Adipocyte (in vitro differentiated cells): ENCODE results near the gene PDZK1IP1.

Experiments used
- DNase-seq: peaks from one replicate; pipeline ENCODE4 v3.0.0-alpha.2; 2015; ENCODE audit warnings: low read depth
- H3K27me3 ChIP-seq: replicated peaks from 2 replicates; pipeline ENCODE4 v1.7.0; 2013; ENCODE audit warnings: mild to moderate bottlenecking, low read length, moderate library complexity; ENCODE audit not compliant: control insufficient read depth, insufficient read depth
- H3K36me3 ChIP-seq: 2 replicates; pipeline ENCODE4 v1.7.0; 2013; ENCODE audit warnings: low read length, mild to moderate bottlenecking, moderate library complexity; ENCODE audit not compliant: control insufficient read depth, insufficient read depth, severe bottlenecking
- H3K4me1 ChIP-seq: 2 replicates; pipeline ENCODE4 v1.7.0; 2013; ENCODE audit warnings: mild to moderate bottlenecking, low read length, moderate library complexity; ENCODE audit not compliant: control insufficient read depth, insufficient read depth
- H3K4me3 ChIP-seq: 2 replicates; pipeline ENCODE4 v1.7.0; 2013; ENCODE audit warnings: mild to moderate bottlenecking, low read length, moderate library complexity
- H3K9ac ChIP-seq: 2 replicates; pipeline ENCODE4 v1.7.0; 2013; ENCODE audit warnings: mild to moderate bottlenecking, low read length, moderate library complexity
- H3K9me3 ChIP-seq: 2 replicates; pipeline ENCODE4 v1.7.0; 2013; ENCODE audit warnings: mild to moderate bottlenecking, low read length, moderate library complexity; ENCODE audit not compliant: control insufficient read depth

Gene PDZK1IP1

GRCh38 chr1:47184090-47184821 is 5.6 kb downstream of the PDZK1IP1 start:
- Histone ChIP-seq H3K27me3 (peaks cover 39% of the 10 kb centered on the region), H3K4me3 (no peak overlapping the region), H3K9ac (no peak overlapping the region), H3K4me1 (peaks cover 10% of the 10 kb centered on the region), H3K36me3 (no peaks in the 10 kb centered on the region), H3K9me3 (no peaks in the 10 kb centered on the region)
- no peak for DNase-seq

- DNase-seq, result no peak
- H3K27me3 ChIP-seq, result peaks cover 39% of the 10 kb centered on the region
- no peaks in the 10 kb centered on the region for H3K9me3 ChIP-seq
- no peaks in the 10 kb centered on the region for H3K36me3 ChIP-seq
- H3K4me3 ChIP-seq, result no peak overlapping the region
- peaks cover 14% of the 10 kb centered on the region for H3K4me1 ChIP-seq
- H3K9ac ChIP-seq, result no peak overlapping the region
Observed at GRCh38 chr1:47183308-47184089, 6.3 kb downstream of the PDZK1IP1 start.

GRCh38 chr1:47182676-47183235 is 7.1 kb downstream of the PDZK1IP1 start:
- Histone ChIP-seq H3K9me3 (no peaks in the 10 kb centered on the region), H3K4me1 (peaks cover 15% of the 10 kb centered on the region), H3K9ac (no peak overlapping the region), H3K27me3 (peaks cover 39% of the 10 kb centered on the region), H3K4me3 (no peak overlapping the region), H3K36me3 (no peaks in the 10 kb centered on the region)
- no peak for DNase-seq

- DNase-seq, result no peak
Observed at GRCh38 chr1:47181955-47182675, 7.7 kb downstream of the PDZK1IP1 start.

GRCh38 chr1:47181095-47181954 is 8.5 kb downstream of the PDZK1IP1 start:
- H3K36me3 ChIP-seq, result no peaks in the 10 kb centered on the region
- no peak overlapping the region for H3K4me3 ChIP-seq
- no peaks in the 10 kb centered on the region for H3K9me3 ChIP-seq
- no peak overlapping the region for H3K9ac ChIP-seq
- peaks cover 39% of the 10 kb centered on the region for H3K27me3 ChIP-seq
- no peak for DNase-seq
- peaks cover 15% of the 10 kb centered on the region for H3K4me1 ChIP-seq

More at GRCh38 chr1:47181955-47182675, 7.7 kb downstream of the PDZK1IP1 start:
- Histone ChIP-seq H3K4me3 (no peak overlapping the region), H3K4me1 (peaks cover 15% of the 10 kb centered on the region), H3K27me3 (peaks cover 39% of the 10 kb centered on the region), H3K36me3 (no peaks in the 10 kb centered on the region), H3K9me3 (no peaks in the 10 kb centered on the region), H3K9ac (no peak overlapping the region)

GRCh38 chr1:47180603-47181094 is 9.2 kb downstream of the PDZK1IP1 start:
- Histone ChIP-seq H3K36me3 (no peaks in the 10 kb centered on the region), H3K27me3 (peaks cover 39% of the 10 kb centered on the region), H3K4me3 (no peak overlapping the region), H3K9me3 (no peaks in the 10 kb centered on the region), H3K9ac (no peak overlapping the region), H3K4me1 (peaks cover 15% of the 10 kb centered on the region)
- no peak for DNase-seq

- peak overlapping the region; percentile 75 for H3K4me3 ChIP-seq
- no peak for DNase-seq
- peaks cover 15% of the 10 kb centered on the region for H3K4me1 ChIP-seq
- H3K27me3 ChIP-seq, result peaks cover 39% of the 10 kb centered on the region
- no peaks in the 10 kb centered on the region for H3K36me3 ChIP-seq
- H3K9ac ChIP-seq, result no peak overlapping the region
- H3K9me3 ChIP-seq, result no peaks in the 10 kb centered on the region
Observed at GRCh38 chr1:47179988-47180563, 9.8 kb downstream of the PDZK1IP1 start.

GRCh38 chr1:47179017-47179987 is 10.5 kb downstream of the PDZK1IP1 start:
- Histone ChIP-seq H3K27me3 (peaks cover 36% of the 10 kb centered on the region), H3K4me3 (peak overlapping the region; percentile 75), H3K36me3 (no peaks in the 10 kb centered on the region), H3K9ac (peak overlapping the region; percentile 78), H3K9me3 (no peaks in the 10 kb centered on the region), H3K4me1 (peaks cover 15% of the 10 kb centered on the region)
- DNase-seq, result peak; percentile 97

GRCh38 chr1:47178654-47179016 is 11.2 kb downstream of the PDZK1IP1 start:
- peaks cover 32% of the 10 kb centered on the region for H3K27me3 ChIP-seq
- H3K4me3 ChIP-seq, result peak overlapping the region; percentile 75
- H3K36me3 ChIP-seq, result no peaks in the 10 kb centered on the region

More at GRCh38 chr1:47178654-47179016, 11.2 kb downstream of the PDZK1IP1 start:
- peak overlapping the region; percentile 78 for H3K9ac ChIP-seq
- no peaks in the 10 kb centered on the region for H3K9me3 ChIP-seq
- peaks cover 15% of the 10 kb centered on the region for H3K4me1 ChIP-seq
- DNase-seq, result no peak
